ENCODE results near the gene MMP24. TPM values are rescaled to one million over a fixed set of nuclear protein-coding genes. Genes with fewer than 3 reads are reported as not detected.
A peak's percentile ranks its signal among the peaks of the same experiment; 100 is the strongest.
"Not testable (repeated sequence)": the region's sequence is repeated elsewhere in the genome, so short reads cannot be mapped to it uniquely, and the experiment has no call there.

MMP24 gene
- total RNA-seq, 1 donor from 2014 or later = 15.6 TPM

- Histone ChIP-seq H3K36me3 (ENCODE audit: insufficient read depth, low read length) (no peaks in the 10 kb centered on the region), H3K4me1 (ENCODE audit: insufficient read depth, low read length) (no peaks in the 10 kb centered on the region), H3K27me3 (ENCODE audit: insufficient read depth, low read length) (no peaks in the 10 kb centered on the region), H3K27ac (ENCODE audit: low read depth, low read length) (peak overlapping the region; percentile 16), H3K9ac (ENCODE audit: low read length) (no peak overlapping the region), H3K9me3 (ENCODE audit: insufficient read depth, low read depth, low read length) (peaks cover 12% of the 10 kb centered on the region), H3K4me2 (ENCODE audit: low read length) (peak overlapping the region; percentile 43), H2AFZ (ENCODE audit: low read depth, low read length) (no peak overlapping the region), H3K79me2 (ENCODE audit: insufficient read depth, low read length) (no peaks in the 10 kb centered on the region), H4K20me1 (ENCODE audit: insufficient read depth, low read length) (no peaks in the 10 kb centered on the region), H3K4me3 (ENCODE audit: insufficient read depth, low read depth, low read length) (no peak overlapping the region)
- Mint-ChIP-seq H3K27ac (ENCODE audit: unreplicated experiment) (no peak overlapping the region), H3K4me1 (ENCODE audit: low read depth, unreplicated experiment) (peaks cover 6% of the 10 kb centered on the region), H3K27me3 (ENCODE audit: low read depth, unreplicated experiment) (no peaks in the 10 kb centered on the region), H3K36me3 (ENCODE audit: low read depth, unreplicated experiment) (peaks cover 4% of the 10 kb centered on the region), H3K4me3 (ENCODE audit: unreplicated experiment) (no peak overlapping the region), H3K9me3 (ENCODE audit: unreplicated experiment) (peaks cover 25% of the 10 kb centered on the region)
- FAIRE-seq = no peak
- TF ChIP-seq EZH2 (IDR thresholded peaks at IDR 0.05; ENCODE audit: insufficient read depth, low read length) (no peak), CTCF (IDR thresholded peaks at IDR 0.05; ENCODE audit: insufficient read depth, low read depth, low read length) (no peak)
- peak; percentile 48 for DNase-seq (ENCODE audit: low read depth)
Observed at GRCh38 chr20:35199740-35200139, 26.8 kb upstream of the MMP24 start.

GRCh38 chr20:35200267-35200666 is 26.2 kb upstream of the MMP24 start:
- Histone ChIP-seq H3K4me1 (ENCODE audit: insufficient read depth, low read length) (no peaks in the 10 kb centered on the region), H3K27me3 (ENCODE audit: insufficient read depth, low read length) (no peaks in the 10 kb centered on the region), H3K4me2 (ENCODE audit: low read length) (peak overlapping the region; percentile 43), H4K20me1 (ENCODE audit: insufficient read depth, low read length) (no peaks in the 10 kb centered on the region), H3K36me3 (ENCODE audit: insufficient read depth, low read length) (no peaks in the 10 kb centered on the region), H3K79me2 (ENCODE audit: insufficient read depth, low read length) (no peaks in the 10 kb centered on the region), H2AFZ (ENCODE audit: low read depth, low read length) (no peak overlapping the region), H3K4me3 (ENCODE audit: insufficient read depth, low read depth, low read length) (no peak overlapping the region), H3K9me3 (ENCODE audit: insufficient read depth, low read depth, low read length) (peaks cover 12% of the 10 kb centered on the region), H3K27ac (ENCODE audit: low read depth, low read length) (no peak overlapping the region), H3K9ac (ENCODE audit: low read length) (no peak overlapping the region)
- peak; percentile 77 for DNase-seq (ENCODE audit: low read depth)
- TF ChIP-seq EZH2 (IDR thresholded peaks at IDR 0.05; ENCODE audit: insufficient read depth, low read length) = no peak
- no peak for TF ChIP-seq CTCF (IDR thresholded peaks at IDR 0.05; ENCODE audit: insufficient read depth, low read depth, low read length)
- no peak overlapping the region for H3K27ac Mint-ChIP-seq (ENCODE audit: unreplicated experiment)
- peaks cover 6% of the 10 kb centered on the region for H3K4me1 Mint-ChIP-seq (ENCODE audit: low read depth, unreplicated experiment)
- no peaks in the 10 kb centered on the region for H3K27me3 Mint-ChIP-seq (ENCODE audit: low read depth, unreplicated experiment)
- FAIRE-seq = peak; percentile 9
- H3K36me3 Mint-ChIP-seq (ENCODE audit: low read depth, unreplicated experiment) = peaks cover 4% of the 10 kb centered on the region
- no peak overlapping the region for H3K4me3 Mint-ChIP-seq (ENCODE audit: unreplicated experiment)
- H3K9me3 Mint-ChIP-seq (ENCODE audit: unreplicated experiment) = peaks cover 24% of the 10 kb centered on the region

- H3K4me2 ChIP-seq (ENCODE audit: low read length); H2AFZ ChIP-seq (ENCODE audit: low read depth, low read length); H3K9ac ChIP-seq (ENCODE audit: low read length); H3K27ac ChIP-seq (ENCODE audit: low read depth, low read length); H3K79me2 ChIP-seq (ENCODE audit: insufficient read depth, low read length); H3K4me1 ChIP-seq (ENCODE audit: insufficient read depth, low read length); H3K36me3 ChIP-seq (ENCODE audit: insufficient read depth, low read length); H3K4me1 Mint-ChIP-seq (ENCODE audit: low read depth, unreplicated experiment); H4K20me1 ChIP-seq (ENCODE audit: insufficient read depth, low read length); H3K4me3 Mint-ChIP-seq (ENCODE audit: unreplicated experiment); DNase-seq (ENCODE audit: low read depth); H3K27me3 ChIP-seq (ENCODE audit: insufficient read depth, low read length); H3K36me3 Mint-ChIP-seq (ENCODE audit: low read depth, unreplicated experiment); H3K4me3 ChIP-seq (ENCODE audit: insufficient read depth, low read depth, low read length); FAIRE-seq; H3K27ac Mint-ChIP-seq (ENCODE audit: unreplicated experiment); H3K27me3 Mint-ChIP-seq (ENCODE audit: low read depth, unreplicated experiment): not testable (repeated sequence)
- peaks cover 12% of the 10 kb centered on the region for H3K9me3 ChIP-seq (ENCODE audit: insufficient read depth, low read depth, low read length)
- H3K9me3 Mint-ChIP-seq (ENCODE audit: unreplicated experiment) = peaks cover 20% of the 10 kb centered on the region
Observed at GRCh38 chr20:35201467-35201866, 25.0 kb upstream of the MMP24 start.
